Lung (tissue), 12 donors: Measurements from ENCODE around the gene PRKG1. TPM values are rescaled to one million over a fixed set of nuclear protein-coding genes. Genes with fewer than 3 reads are reported as not detected.

Experiments
- ATAC-seq: fragments of 200-7000 bp; cut with Tn5 transposase; one replicate; pipeline ENCODE4 v1.9.1; 2020; ENCODE audit warnings: moderate number of reproducible peaks; ENCODE audit not compliant: insufficient read depth, low FRiP score
- DNase-seq, 3 donors: peaks; one replicate each; pipeline ENCODE4 v3.0.0-alpha.2; 2013 to 2017
- H3K27ac ChIP-seq, 2 donors: one replicate each; pipeline ENCODE4 v1.5.1; 2013; ENCODE audit warnings: mild to moderate bottlenecking in 2 of 2, moderate library complexity in 2 of 2, control low read depth in 1 of 2, inconsistent platforms in 1 of 2, low read depth in 1 of 2, low read length in 1 of 2
- H3K27me3 ChIP-seq, 3 donors: one replicate each; pipeline ENCODE4 v1.5.1; 2013; ENCODE audit warnings: low read length in 2 of 3; ENCODE audit not compliant: control insufficient read depth in 3 of 3, insufficient read depth in 3 of 3
- H3K36me3 ChIP-seq, 4 donors: one replicate each; pipeline ENCODE4 v1.5.1; 2013; ENCODE audit warnings: low read length in 4 of 4, mild to moderate bottlenecking in 1 of 4, moderate library complexity in 1 of 4; ENCODE audit not compliant: control insufficient read depth in 4 of 4, insufficient read depth in 4 of 4
- H3K4me1 ChIP-seq, 5 donors: one replicate each; pipeline ENCODE4 v1.5.1; 2013; ENCODE audit warnings: low read length in 5 of 5, mild to moderate bottlenecking in 2 of 5, moderate library complexity in 1 of 5; ENCODE audit not compliant: control insufficient read depth in 5 of 5, insufficient read depth in 5 of 5
- H3K4me3 ChIP-seq: one replicate; pipeline ENCODE4 v1.5.1; 2013; ENCODE audit warnings: mild to moderate bottlenecking, control low read depth, moderate library complexity
- H3K9ac ChIP-seq, 2 donors: one replicate each; pipeline ENCODE4 v1.5.1; 2013; ENCODE audit warnings: low read length in 2 of 2, control low read depth in 1 of 2; ENCODE audit not compliant: insufficient read depth in 1 of 2
- H3K9me3 ChIP-seq, 4 donors: one replicate each; pipeline ENCODE4 v1.5.1; 2013; ENCODE audit warnings: low read length in 3 of 4, mild to moderate bottlenecking in 1 of 4, moderate library complexity in 1 of 4; ENCODE audit not compliant: control insufficient read depth in 4 of 4, insufficient read depth in 3 of 4
- CTCF ChIP-seq: IDR thresholded peaks from 2 replicates; pipeline ENCODE4 v1.5.1; 2012; ENCODE audit warnings: mild to moderate bottlenecking; ENCODE audit errors: control extremely low read depth, extremely low read depth
- WGBS, 2 donors: extraction: QIAGEN DNeasy Blood & Tissue Kit; methylation state at CpG; one replicate each; pipeline ENCODE4 v1.1.7; 2013; 5-methylcytosine and 5-hydroxymethylcytosine counted together
- polyA plus RNA-seq, 2 donors: library from polyadenylated mRNA; stranded (reverse); fragments of 200-250 nt; gene quantifications; one replicate each; pipeline ENCODE4 v1.2.1, GENCODE V29; 2013
- total RNA-seq, 2 donors: library from RNA; depleted of rRNA in 1 of 2; stranded (reverse); fragments of >200 nt in 1 of 2; gene quantifications; one replicate each; pipeline ENCODE4 v1.2.1, GENCODE V29; 2014 to 2021
- donor health status: control.
- donor health status: control.
- donor health status: Bipolar disorder and iron deficiency.
- donor health status: healthy.
- donor health status: DM: yes; HTN: yes; CAD: no.

Gene PRKG1
- total and polyA plus RNA-seq, 4 donors = 2.1 to 50.8 (median 15.1) TPM

- no peak for TF ChIP-seq CTCF
- Histone ChIP-seq H3K9me3 (no peaks in the 10 kb centered on the region), H3K27ac (no peak overlapping the region), H3K4me3 (no peak overlapping the region), H3K9ac (no peak overlapping the region), H3K36me3 (no peaks in the 10 kb centered on the region), H3K4me1 (no peaks in the 10 kb centered on the region), H3K27me3 (no peaks in the 10 kb centered on the region)
- DNase-seq (no peak), ATAC-seq (no peak)
These were observed 12.8 kb downstream of the PRKG1 start for GRCh38 chr10:51087114-51087513.

GRCh38 chr10:51090190-51090589 is 15.9 kb downstream of the PRKG1 start:
- Histone ChIP-seq H3K4me3 (no peak overlapping the region), H3K27me3 (no peaks in the 10 kb centered on the region), H3K36me3 (no peaks in the 10 kb centered on the region), H3K4me1 (peaks cover 0 to 8% (median 0%) of the 10 kb centered on the region in 5 donors), H3K9ac (no peak overlapping the region), H3K9me3 (no peaks in the 10 kb centered on the region), H3K27ac (no peak overlapping the region)
- ATAC-seq (no peak), DNase-seq (no peak)
- no peak for TF ChIP-seq CTCF

GRCh38 chr10:51092402-51092801 is 18.1 kb downstream of the PRKG1 start:
- Histone ChIP-seq H3K36me3 (no peaks in the 10 kb centered on the region), H3K9me3 (no peaks in the 10 kb centered on the region), H3K4me3 (no peak overlapping the region), H3K27ac (no peak overlapping the region), H3K4me1 (peaks cover 0 to 13% (median 0%) of the 10 kb centered on the region in 5 donors), H3K27me3 (no peaks in the 10 kb centered on the region), H3K9ac (no peak overlapping the region)
- TF ChIP-seq CTCF = no peak
- 69 to 87% methylated on average over 2 of the region's 2 CpGs for WGBS, 2 donors
- DNase-seq (peak; percentile 57 to 87 (median 62)), ATAC-seq (no peak)

GRCh38 chr10:51095444-51095843 is 21.2 kb downstream of the PRKG1 start:
- Histone ChIP-seq H3K27ac (no peak overlapping the region), H3K36me3 (no peaks in the 10 kb centered on the region)
- ATAC-seq = no peak

More at GRCh38 chr10:51095444-51095843, 21.2 kb downstream of the PRKG1 start:
- H3K4me1 ChIP-seq = peaks cover 0 to 13% (median 0%) of the 10 kb centered on the region in 5 donors
- H3K9me3 ChIP-seq = no peaks in the 10 kb centered on the region
- WGBS, 2 donors = 68 to 77% methylated on average over 3 of the region's 3 CpGs
- H3K27me3 ChIP-seq = no peaks in the 10 kb centered on the region
- DNase-seq = peak in 1 of 3 donors; percentile 28
- H3K4me3 ChIP-seq = no peak overlapping the region
- TF ChIP-seq CTCF = no peak
- H3K9ac ChIP-seq = no peak overlapping the region
